Hematopoietic multipotent progenitor cell (in vitro differentiated cells): ENCODE results near the gene STAB2. TPM values are rescaled to one million over a fixed set of nuclear protein-coding genes. Genes with fewer than 3 reads are reported as not detected.
"Not testable (repeated sequence)": the region's sequence is repeated elsewhere in the genome, so short reads cannot be mapped to it uniquely, and the experiment has no call there.

Experiments used
- DNase-seq, 3 donors: peaks; one replicate each; pipeline ENCODE4 v3.0.0-alpha.2; 2011 to 2015; ENCODE audit warnings: low read depth in 2 of 3, low spot score in 2 of 3
- small RNA-seq: library from RNA; depleted of rRNA; stranded (forward); fragments of <200 nt; gene quantifications from one replicate; pipeline ENCODE3, GENCODE V24; 2012
- total RNA-seq: library from RNA; depleted of rRNA; stranded (reverse); fragments of >200 nt; gene quantifications from one replicate; pipeline ENCODE4 v1.2.3, GENCODE V29; 2012

Gene STAB2
- total RNA-seq, 1 donor: not detected

GRCh38 chr12:103801709-103802585, 214.9 kb downstream of the STAB2 start:
- DNase-seq: no peak

GRCh38 chr12:103802586-103802886, 215.5 kb downstream of the STAB2 start:
- DNase-seq: no peak

GRCh38 chr12:103803847-103804246, 216.8 kb downstream of the STAB2 start:
- no peak for DNase-seq

- no peak for DNase-seq
These were observed 218.7 kb downstream of the STAB2 start for GRCh38 chr12:103805655-103806360.

- no peak for DNase-seq
These were observed 219.7 kb downstream of the STAB2 start for GRCh38 chr12:103806803-103807202.

- no peak for DNase-seq
These were observed 220.6 kb downstream of the STAB2 start for GRCh38 chr12:103807561-103808238.

GRCh38 chr12:103808239-103808880, 221.3 kb downstream of the STAB2 start:
- DNase-seq: no peak

GRCh38 chr12:103809154-103809553, 222.1 kb downstream of the STAB2 start:
- no peak for DNase-seq

GRCh38 chr12:103809639-103810038, 222.6 kb downstream of the STAB2 start:
- DNase-seq: not testable (repeated sequence)

- no peak for DNase-seq
These were observed 223.0 kb downstream of the STAB2 start for GRCh38 chr12:103810111-103810510.

GRCh38 chr12:103811791-103812190, 224.7 kb downstream of the STAB2 start:
- DNase-seq: no peak

- DNase-seq: no peak
These were observed 225.7 kb downstream of the STAB2 start for GRCh38 chr12:103812789-103813188.

- no peak for DNase-seq
These were observed 226.4 kb downstream of the STAB2 start for GRCh38 chr12:103813426-103813825.

- DNase-seq: no peak
These were observed 226.9 kb downstream of the STAB2 start for GRCh38 chr12:103813949-103814348.

GRCh38 chr12:103814436-103814835, 227.4 kb downstream of the STAB2 start:
- no peak for DNase-seq

Small RNA genes lying within 50 kb of the gene (small RNA-seq; reads per million reads assigned to genes)
- not detected for gene RF00096

Other genes starting within 250 kb of the STAB2 start
- 0.27 TPM for gene C12orf42, start 91.3 kb upstream of the STAB2 start, total RNA-seq